MM.1S (cell line): Measurements from ENCODE around the gene RUFY2.

Experiments used
- DNase-seq: peaks from one replicate; pipeline ENCODE4 v3.0.0-alpha.2; 2015
- H2AFZ ChIP-seq: fragments of 300-600 bp; sonication (generic); 2 replicates; pipeline ENCODE4 v1.6.0; 2016; ENCODE audit warnings: antibody characterized with exemption, low read length
- H3F3A ChIP-seq: fragments of 300-600 bp; sonication (generic); 2 replicates; pipeline ENCODE4 v1.6.1; 2016; ENCODE audit warnings: mild to moderate bottlenecking, antibody characterized with exemption, low read length, moderate library complexity, mixed read lengths; ENCODE audit not compliant: insufficient read depth
- H3K27ac ChIP-seq: fragments of 300-600 bp; sonication (generic); 2 replicates; pipeline ENCODE4 v1.5.1; 2016; ENCODE audit warnings: mild to moderate bottlenecking, low read length
- H3K27me3 ChIP-seq: fragments of 300-600 bp; sonication (generic); replicated peaks from 2 replicates; pipeline ENCODE4 v1.6.0; 2016; ENCODE audit warnings: low read length; ENCODE audit not compliant: insufficient read depth
- H3K36me3 ChIP-seq: fragments of 300-600 bp; sonication (generic); replicated peaks from 2 replicates; pipeline ENCODE4 v1.6.1; 2016; ENCODE audit warnings: mild to moderate bottlenecking, low read length, mixed read lengths; ENCODE audit not compliant: insufficient read depth
- H3K4me1 ChIP-seq: fragments of 300-600 bp; sonication (generic); 2 replicates; pipeline ENCODE4 v1.6.1; 2016; ENCODE audit warnings: low read length, mixed read lengths
- H3K4me2 ChIP-seq: fragments of 300-600 bp; sonication (generic); 2 replicates; pipeline ENCODE4 v1.6.0; 2016; ENCODE audit warnings: low read depth, low read length
- H3K4me3 ChIP-seq: fragments of 300-600 bp; sonication (generic); 2 replicates; pipeline ENCODE4 v1.5.1; 2016; ENCODE audit warnings: low read length, mixed read lengths
- H3K79me2 ChIP-seq: fragments of 300-600 bp; sonication (generic); 2 replicates; pipeline ENCODE4 v1.6.1; 2016; ENCODE audit warnings: mixed run types, low read length, mixed read lengths
- H3K9ac ChIP-seq: fragments of 300-600 bp; sonication (generic); 2 replicates; pipeline ENCODE4 v1.6.1; 2016; ENCODE audit warnings: low read length, mixed read lengths
- H3K9me2 ChIP-seq: fragments of 300-600 bp; sonication (generic); replicated peaks from 2 replicates; pipeline ENCODE4 v1.6.1; 2016; ENCODE audit warnings: mild to moderate bottlenecking, low read length, mixed read lengths; ENCODE audit not compliant: insufficient read depth
- H3K9me3 ChIP-seq: fragments of 300-600 bp; sonication (generic); replicated peaks from 2 replicates; pipeline ENCODE4 v1.6.1; 2016; ENCODE audit warnings: mild to moderate bottlenecking, low read length, mixed read lengths; ENCODE audit not compliant: insufficient read depth
- H4K20me1 ChIP-seq: fragments of 300-600 bp; sonication (generic); 2 replicates; pipeline ENCODE4 v1.6.1; 2016; ENCODE audit warnings: mild to moderate bottlenecking, low read length, moderate library complexity, mixed read lengths; ENCODE audit not compliant: insufficient read depth
- CTCF ChIP-seq: fragments of 300-600 bp; sonication (generic); IDR thresholded peaks from 2 replicates; pipeline ENCODE4 v1.5.1; 2016; ENCODE audit warnings: antibody characterized with exemption, low read length, mixed read lengths
- EZH2 ChIP-seq: fragments of 300-600 bp; sonication (generic); optimal IDR thresholded peaks from 2 replicates; pipeline ENCODE3; 2017; ENCODE audit warnings: low read depth, mild to moderate bottlenecking, antibody characterized with exemption, low read length, mixed read lengths
- EZH2phosphoT487 ChIP-seq: fragments of 300-600 bp; sonication (generic); IDR thresholded peaks from 2 replicates; pipeline ENCODE4 v1.6.1; 2018; ENCODE audit warnings: antibody characterized with exemption, low read length

Gene RUFY2

GRCh38 chr10:68296843-68297663 lies 110.0 kb downstream of the RUFY2 start:
- Histone ChIP-seq H4K20me1 (no peaks in the 10 kb centered on the region), H3K4me3 (no peak overlapping the region), H3K79me2 (no peaks in the 10 kb centered on the region), H3K27me3 (no peaks in the 10 kb centered on the region), H3F3A (peaks cover 9% of the 10 kb centered on the region), H3K27ac (no peak overlapping the region), H3K4me1 (peaks cover 12% of the 10 kb centered on the region), H3K9me3 (no peaks in the 10 kb centered on the region), H3K9ac (no peak overlapping the region), H3K36me3 (no peaks in the 10 kb centered on the region), H2AFZ (no peak overlapping the region), H3K9me2 (no peaks in the 10 kb centered on the region), H3K4me2 (no peak overlapping the region)
- TF ChIP-seq EZH2phosphoT487 (no peak), EZH2 (no peak), CTCF (no peak)
- DNase-seq: no peak
